A549 (cell line): Measurements from ENCODE around the gene TTC3.

ENCODE experiments used
- EP300 ChIP-seq, 2 experiments: fragments of >200 bp; sonication (Bioruptor Twin); formaldehyde crosslinking; IDR thresholded peaks; 2 replicates in 1 of 2; 3 replicates in 1 of 2; pipeline ENCODE4 v1.6.1; 2016 to 2017
- POLR2A ChIP-seq: IDR thresholded peaks from 2 replicates; pipeline ENCODE4 v1.6.1; 2012; ENCODE audit warnings: mild to moderate bottlenecking, low read length
- RAD21 ChIP-seq, 2 experiments: fragments of >200 bp in 1 of 2; sonication (Bioruptor Twin) in 1 of 2; formaldehyde crosslinking in 1 of 2; IDR thresholded peaks in 1 of 2; conservative IDR thresholded peaks in 1 of 2; 2 replicates in 1 of 2; 3 replicates in 1 of 2; pipeline ENCODE4 v1.6.1; 2012 to 2018; ENCODE audit warnings: inconsistent platforms in 1 of 2

- TF ChIP-seq RAD21 (conservative IDR thresholded peaks at IDR 0.05 in 1 of 2, IDR thresholded peaks at IDR 0.05 in 1 of 2) (no peak), EP300 (IDR thresholded peaks at IDR 0.05) (no peak), POLR2A (no peak)
Observed at GRCh38 chr21:37155186-37155585, 82.1 kb downstream of the TTC3 start.
